ENCODE data around the gene KCP. TPM values are rescaled to one million over a fixed set of nuclear protein-coding genes. Genes with fewer than 3 reads are reported as not detected.

The KCP gene
- total RNA-seq = 1.3 TPM

DNA sequence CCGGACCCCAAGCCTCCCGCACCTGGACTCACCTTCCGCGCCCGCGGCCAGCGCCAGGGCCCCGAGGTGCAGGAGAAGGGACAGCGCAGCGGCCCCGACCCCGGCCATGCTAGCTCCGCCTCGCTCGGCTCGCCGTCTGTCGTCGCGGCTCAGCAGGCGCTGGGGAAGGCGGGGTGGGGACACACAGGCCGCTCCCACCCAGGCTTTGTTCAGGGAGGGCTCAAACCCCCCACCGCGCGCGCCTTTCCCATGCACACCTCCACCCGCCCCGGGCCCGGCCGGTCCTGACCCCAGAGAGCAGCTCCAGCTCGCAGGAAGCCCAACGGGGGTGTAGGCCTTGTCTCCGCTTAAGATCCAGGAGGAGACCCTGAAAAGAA, at the start of gene KCP:
Gene KCP, minus strand, starts transcription at position 141 of the 377 bp plus-strand sequence. Its CDS starts 33 bp downstream, at position 108.

DNA sequence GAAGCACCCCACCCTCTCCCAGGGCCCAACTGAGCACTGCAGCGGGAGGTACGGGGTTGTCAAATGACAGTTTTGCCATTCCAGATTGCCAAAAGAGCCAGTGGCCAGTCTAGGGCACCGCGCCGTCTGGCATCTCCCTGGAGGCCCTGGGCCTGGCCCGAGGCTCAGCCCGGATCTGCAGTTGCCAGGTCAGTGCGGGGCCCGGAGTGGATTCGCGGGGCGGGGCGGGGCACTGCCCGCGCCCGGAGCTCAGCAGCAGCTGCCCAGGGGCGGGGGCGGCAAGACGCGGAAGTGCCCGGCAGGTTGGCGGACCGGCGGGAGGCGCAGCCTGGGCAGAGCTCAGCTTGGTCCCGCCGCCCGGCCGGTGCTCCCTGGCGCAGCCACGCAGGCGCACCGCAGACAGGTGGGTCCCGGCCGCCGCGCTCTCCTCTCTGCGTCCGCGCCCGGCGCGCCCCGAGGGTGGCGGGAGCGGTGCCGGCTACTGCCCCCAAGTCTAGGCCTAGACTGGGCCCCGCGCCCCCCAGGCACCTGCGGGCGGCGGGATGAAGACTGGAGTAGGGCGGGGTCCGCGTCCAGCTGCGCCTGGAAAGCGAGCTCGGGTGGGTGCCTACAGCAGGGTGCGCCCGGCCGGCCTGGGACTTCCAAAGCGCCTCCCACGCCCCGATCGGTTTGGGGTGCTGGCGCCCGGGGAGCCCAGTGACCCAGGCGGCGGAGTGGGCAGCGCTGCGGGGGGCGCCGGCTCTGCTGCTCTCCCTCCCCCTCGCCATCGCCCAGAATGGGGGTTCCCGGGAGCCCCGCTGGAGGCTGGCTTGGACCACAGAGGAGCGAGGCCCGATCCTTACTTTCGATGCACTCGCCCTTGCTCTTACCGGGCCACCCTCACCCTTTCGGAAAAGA, 27.4 kb upstream of the KCP start, which contains the start of gene IRF5:
Gene IRF5, plus strand, starts transcription at position 281 of the 897 bp plus-strand sequence. CDS start 4,155 bp downstream, outside the sequence.

DNA sequence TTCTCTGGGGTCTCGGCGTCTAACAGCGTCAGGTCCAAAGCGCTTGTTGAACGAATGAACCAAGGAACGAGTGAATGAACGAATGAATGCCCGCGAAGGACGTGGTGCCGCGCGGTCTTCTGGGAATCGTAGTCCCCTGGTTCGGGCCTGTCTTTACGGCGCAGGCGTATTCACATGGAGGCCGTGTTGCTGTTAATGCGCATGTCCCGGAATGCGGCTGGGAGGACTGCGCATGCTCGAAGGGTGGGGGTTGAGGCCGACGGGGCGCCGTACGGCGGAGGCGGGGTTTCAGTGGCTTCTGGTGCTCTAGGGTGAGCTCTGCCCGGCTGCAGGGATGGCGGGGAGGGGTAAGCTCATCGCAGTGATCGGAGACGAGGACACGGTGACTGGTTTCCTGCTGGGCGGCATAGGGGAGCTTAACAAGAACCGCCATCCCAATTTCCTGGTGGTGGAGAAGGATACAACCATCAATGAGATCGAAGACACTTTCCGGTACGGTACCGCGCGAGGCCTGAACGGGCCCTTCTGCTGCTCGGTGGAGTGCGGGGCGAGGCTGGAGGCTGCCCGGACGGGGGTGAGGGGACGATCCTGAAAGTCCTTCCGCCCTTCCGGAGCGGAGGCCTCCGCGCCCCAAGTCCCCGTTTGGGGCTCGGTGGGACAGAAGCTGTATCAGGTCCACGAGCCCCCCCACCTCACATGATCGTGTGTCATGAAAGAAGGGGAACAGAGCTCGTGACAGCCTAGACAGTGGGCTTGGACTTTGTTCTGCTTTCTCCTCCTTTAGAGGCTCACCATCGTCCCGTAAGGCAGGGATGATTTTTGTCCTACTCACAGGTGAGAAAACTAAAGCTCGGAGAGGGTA, 47.7 kb downstream of the KCP start, which contains the start of gene ATP6V1F:
Gene ATP6V1F, plus strand, starts transcription at position 286 of the 862 bp plus-strand sequence. Its CDS starts 49 bp downstream, at position 335.

DNA sequence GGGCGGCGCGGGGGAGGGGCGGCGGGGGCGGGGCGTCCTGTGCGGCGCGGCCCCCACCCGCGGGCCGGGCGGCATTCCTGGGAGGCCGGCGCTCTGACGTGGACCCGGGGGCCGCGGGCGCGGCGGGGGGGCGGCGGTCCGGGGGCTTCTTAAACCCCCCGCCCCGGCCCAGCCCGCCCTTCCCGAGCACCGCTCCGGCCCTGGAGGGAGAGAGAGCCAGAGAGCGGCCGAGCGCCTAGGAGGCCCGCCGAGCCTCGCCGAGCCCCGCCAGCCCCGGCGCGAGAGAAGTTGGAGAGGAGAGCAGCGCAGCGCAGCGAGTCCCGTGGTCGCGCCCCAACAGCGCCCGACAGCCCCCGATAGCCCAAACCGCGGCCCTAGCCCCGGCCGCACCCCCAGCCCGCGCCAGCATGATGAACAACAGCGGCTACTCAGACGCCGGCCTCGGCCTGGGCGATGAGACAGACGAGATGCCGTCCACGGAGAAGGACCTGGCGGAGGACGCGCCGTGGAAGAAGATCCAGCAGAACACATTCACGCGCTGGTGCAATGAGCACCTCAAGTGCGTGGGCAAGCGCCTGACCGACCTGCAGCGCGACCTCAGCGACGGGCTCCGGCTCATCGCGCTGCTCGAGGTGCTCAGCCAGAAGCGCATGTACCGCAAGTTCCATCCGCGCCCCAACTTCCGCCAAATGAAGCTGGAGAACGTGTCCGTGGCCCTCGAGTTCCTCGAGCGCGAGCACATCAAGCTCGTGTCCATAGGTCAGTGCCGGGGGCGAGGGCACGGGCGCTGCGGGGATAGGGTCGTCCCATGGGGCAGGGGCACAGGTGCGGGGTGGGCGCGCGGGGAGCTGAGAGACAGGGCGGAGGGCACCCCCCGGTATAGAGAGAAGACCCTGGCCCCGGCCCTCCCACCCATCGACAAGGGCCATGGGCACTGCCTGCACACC, 80.0 kb downstream of the KCP start, which contains the start of gene FLNC:
Gene FLNC, plus strand, starts transcription at position 176 of the 947 bp plus-strand sequence. Its CDS starts 232 bp downstream, at position 408.

Other genes starting within 250 kb of the KCP start
- gene GARIN1A, start 238.4 kb downstream of the KCP start, total RNA-seq = 3.4 TPM
- gene CALU, start 171.3 kb downstream of the KCP start, total RNA-seq = 49.5 TPM
- gene OPN1SW, start 134.9 kb downstream of the KCP start, total RNA-seq = not detected
- 141 TPM for gene CCDC136, start 118.7 kb downstream of the KCP start, total RNA-seq
- 4.1 TPM for gene FLNC, start 80.3 kb downstream of the KCP start, total RNA-seq
- gene ATP6V1F, start 47.9 kb downstream of the KCP start, total RNA-seq = 86.4 TPM
- 1.3 TPM for gene IRF5, start 27.2 kb upstream of the KCP start, total RNA-seq
- gene TNPO3, start 144.4 kb upstream of the KCP start, total RNA-seq = 88.9 TPM
- 5.6 TPM for gene TSPAN33, start 234.0 kb upstream of the KCP start, total RNA-seq